ENCODE measurements around the gene SURF1.

GRCh38 chr9:133357656-133358055 is 1.4 kb upstream of the SURF1 start:
- TF ChIP-seq CTCF (IDR thresholded peaks at IDR 0.05) (no peak), POLR2A (IDR thresholded peaks at IDR 0.05) (no peak)
